ENCODE measurements around the gene PLA2G2C.
A peak's percentile ranks its signal among the peaks of the same experiment; 100 is the strongest.

- peak in 3 of 4 experiments; percentile 94 to 98 (median 96) for TF ChIP-seq CTCF (IDR thresholded peaks at IDR 0.05)
- no peak for TF ChIP-seq POLR2A (IDR thresholded peaks at IDR 0.05)
- peak; percentile 12 for TF ChIP-seq POLR2AphosphoS5 (IDR thresholded peaks at IDR 0.05)
- no peak for TF ChIP-seq EP300 (IDR thresholded peaks at IDR 0.05)
Measured at GRCh38 chr1:20151906-20152598, 34.3 kb downstream of the PLA2G2C start.
